Progenitor cell of endocrine pancreas (in vitro differentiated cells): Measurements from ENCODE around the gene ARCN1. TPM values are rescaled to one million over a fixed set of nuclear protein-coding genes. Genes with fewer than 3 reads are reported as not detected.
"Not testable (repeated sequence)": the region's sequence is repeated elsewhere in the genome, so short reads cannot be mapped to it uniquely, and the experiment has no call there.

Source experiments
- DNase-seq: peaks from one replicate; pipeline ENCODE4 v3.0.0; 2021; ENCODE audit warnings: low spot score; ENCODE audit not compliant: unreplicated experiment
- H3K27ac Mint-ChIP-seq: 2 replicates; pipeline ENCODE4 v1.8.0; 2021; ENCODE audit warnings: mild to moderate bottlenecking, moderate library complexity, mixed read lengths
- H3K27me3 Mint-ChIP-seq: 2 replicates; pipeline ENCODE4 v1.8.0; 2021; ENCODE audit warnings: mixed read lengths
- H3K36me3 Mint-ChIP-seq: 2 replicates; pipeline ENCODE4 v1.8.0; 2022; ENCODE audit warnings: mixed read lengths; ENCODE audit not compliant: insufficient read depth
- H3K4me1 Mint-ChIP-seq: 2 replicates; pipeline ENCODE4 v1.8.0; 2021; ENCODE audit warnings: low read depth, mixed read lengths
- H3K4me3 Mint-ChIP-seq: 2 replicates; pipeline ENCODE4 v1.8.0; 2021; ENCODE audit warnings: low read depth, mild to moderate bottlenecking, moderate library complexity, mixed read lengths
- H3K9me3 Mint-ChIP-seq: 2 replicates; pipeline ENCODE4 v1.8.0; 2021; ENCODE audit warnings: low read depth, mixed read lengths
- total RNA-seq: library from RNA; stranded (reverse); gene quantifications from 2 replicates; pipeline ENCODE4 v1.2.1, GENCODE V29; 2021
- TF ChIP-seq, protein P1 (sequence below): fragments of 200-600 bp; sonication (generic); IDR thresholded peaks from one replicate; pipeline ENCODE4 v1.5.0; 2021; ENCODE audit warnings: antibody characterized with exemption, mild to moderate bottlenecking; ENCODE audit not compliant: unreplicated experiment

ARCN1 gene
- total RNA-seq, 1 donor from 2014 or later: 112 TPM

DNA sequence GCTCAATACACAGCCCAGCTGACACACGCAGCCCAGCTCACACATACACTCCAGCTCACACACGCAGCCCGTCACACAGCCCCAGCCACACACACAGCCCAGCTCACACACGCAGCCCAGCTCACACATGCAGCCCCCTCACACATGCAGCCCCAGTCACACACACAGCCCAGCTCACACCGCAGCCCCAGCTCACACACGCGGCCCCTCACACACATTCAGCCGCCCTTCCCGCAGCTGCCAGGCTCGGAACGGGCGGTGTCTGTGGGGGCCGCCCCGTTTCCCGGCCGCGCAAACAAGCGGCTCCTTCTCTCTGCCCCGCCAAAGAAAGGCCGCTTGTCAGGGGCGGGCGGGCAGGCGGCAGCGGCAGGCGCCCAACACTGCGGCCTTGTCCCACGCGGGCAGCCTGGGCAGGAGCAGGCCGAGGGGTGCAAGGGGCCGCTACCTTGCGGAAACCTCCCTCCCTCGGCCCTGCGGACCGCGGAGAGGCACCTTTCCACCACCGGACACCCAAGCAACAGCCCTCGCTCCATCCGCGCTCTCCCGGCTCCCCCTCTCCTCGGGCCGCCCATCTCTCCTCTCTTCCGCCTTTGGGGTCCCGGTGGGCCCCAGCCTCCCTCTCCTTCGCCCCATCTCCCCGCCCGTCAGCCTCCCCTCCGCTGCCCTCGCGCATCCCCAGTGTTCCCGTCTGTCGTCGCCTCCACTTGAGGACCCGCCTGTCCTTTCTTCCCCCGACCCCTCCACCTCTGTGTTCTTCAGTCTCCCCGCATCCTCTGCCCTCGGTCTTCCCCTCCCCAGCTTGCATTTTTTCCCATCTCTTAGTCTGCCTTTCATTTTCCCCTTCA, 37.4 kb downstream of the ARCN1 start:
- no peak for DNase-seq
- H3K9me3 Mint-ChIP-seq: no peaks in the 10 kb centered on the region
- TF ChIP-seq, protein P1, sequence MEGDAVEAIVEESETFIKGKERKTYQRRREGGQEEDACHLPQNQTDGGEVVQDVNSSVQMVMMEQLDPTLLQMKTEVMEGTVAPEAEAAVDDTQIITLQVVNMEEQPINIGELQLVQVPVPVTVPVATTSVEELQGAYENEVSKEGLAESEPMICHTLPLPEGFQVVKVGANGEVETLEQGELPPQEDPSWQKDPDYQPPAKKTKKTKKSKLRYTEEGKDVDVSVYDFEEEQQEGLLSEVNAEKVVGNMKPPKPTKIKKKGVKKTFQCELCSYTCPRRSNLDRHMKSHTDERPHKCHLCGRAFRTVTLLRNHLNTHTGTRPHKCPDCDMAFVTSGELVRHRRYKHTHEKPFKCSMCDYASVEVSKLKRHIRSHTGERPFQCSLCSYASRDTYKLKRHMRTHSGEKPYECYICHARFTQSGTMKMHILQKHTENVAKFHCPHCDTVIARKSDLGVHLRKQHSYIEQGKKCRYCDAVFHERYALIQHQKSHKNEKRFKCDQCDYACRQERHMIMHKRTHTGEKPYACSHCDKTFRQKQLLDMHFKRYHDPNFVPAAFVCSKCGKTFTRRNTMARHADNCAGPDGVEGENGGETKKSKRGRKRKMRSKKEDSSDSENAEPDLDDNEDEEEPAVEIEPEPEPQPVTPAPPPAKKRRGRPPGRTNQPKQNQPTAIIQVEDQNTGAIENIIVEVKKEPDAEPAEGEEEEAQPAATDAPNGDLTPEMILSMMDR: no peak
- peaks cover 31% of the 10 kb centered on the region for H3K27me3 Mint-ChIP-seq
- H3K27ac Mint-ChIP-seq: peak overlapping the region; percentile 38
- H3K4me1 Mint-ChIP-seq: peaks cover 38% of the 10 kb centered on the region
- H3K36me3 Mint-ChIP-seq: no peaks in the 10 kb centered on the region
- peak overlapping the region; percentile 63 for H3K4me3 Mint-ChIP-seq

DNA sequence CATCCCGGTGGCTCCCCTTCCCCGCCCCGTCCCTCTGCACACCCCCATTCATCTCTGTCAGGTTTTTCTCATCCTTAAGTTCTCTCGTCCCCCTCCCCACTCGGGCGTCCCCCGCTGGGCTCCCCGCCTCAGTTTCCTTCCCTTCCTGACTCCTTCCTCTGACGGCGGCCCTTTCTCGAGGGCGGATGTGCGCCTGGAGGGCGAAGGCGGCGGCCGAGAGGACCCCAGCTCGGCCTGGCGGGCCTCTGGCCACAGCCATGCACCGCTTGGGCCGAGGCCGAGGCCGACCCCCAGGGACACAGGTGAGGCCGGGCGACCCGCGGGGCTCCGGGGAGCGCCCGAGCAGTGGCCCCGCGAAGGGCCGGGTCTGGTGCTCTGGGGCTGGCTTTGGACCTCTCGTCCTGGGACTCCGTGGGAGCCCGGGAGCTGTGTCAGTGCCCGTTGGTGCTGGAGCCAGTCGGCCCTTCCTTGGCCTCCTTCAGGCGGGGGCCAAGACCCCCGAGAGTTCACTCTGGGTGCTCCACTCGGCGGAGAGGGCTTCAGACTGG, 38.1 kb downstream of the ARCN1 start:
- Mint-ChIP-seq H3K4me3 (peak overlapping the region; percentile 37), H3K27me3 (peaks cover 31% of the 10 kb centered on the region), H3K36me3 (no peaks in the 10 kb centered on the region), H3K4me1 (peaks cover 39% of the 10 kb centered on the region), H3K27ac (no peak overlapping the region), H3K9me3 (no peaks in the 10 kb centered on the region)
- no peak for DNase-seq
- TF ChIP-seq, protein P1: no peak

DNA sequence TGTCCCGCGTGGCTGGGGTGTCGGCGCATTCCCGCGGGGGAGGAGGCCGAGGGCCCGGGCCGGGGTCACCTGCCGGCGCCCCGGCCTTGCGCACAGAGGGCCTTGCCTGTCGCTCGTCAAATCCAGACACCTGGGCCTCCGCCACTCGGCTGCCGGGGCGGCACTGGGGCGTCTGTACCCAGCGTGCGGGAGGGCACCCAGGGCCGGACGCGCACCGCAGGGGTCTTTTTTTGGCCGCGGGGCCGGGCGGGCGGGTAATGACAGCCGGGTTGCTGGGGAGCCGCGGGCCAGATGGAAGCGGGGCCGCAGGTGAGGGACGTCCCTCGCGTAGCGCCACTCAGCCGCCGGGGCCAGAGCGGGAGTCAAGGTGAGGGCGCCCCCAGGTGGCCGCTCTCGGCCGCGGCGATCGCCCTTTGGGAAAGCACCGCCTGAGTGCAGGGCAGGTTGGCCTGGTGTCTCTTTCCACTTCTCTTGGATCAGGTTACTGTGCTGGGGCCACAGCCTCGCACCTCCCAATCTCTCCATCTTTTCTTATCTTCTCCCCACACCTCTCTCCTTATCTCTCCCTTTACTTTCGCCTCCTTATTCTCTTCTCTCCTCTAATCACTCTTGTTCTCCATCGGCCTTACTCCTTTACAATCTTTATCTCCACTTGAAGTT, 38.7 kb downstream of the ARCN1 start:
- Mint-ChIP-seq H3K27me3 (peaks cover 31% of the 10 kb centered on the region), H3K4me1 (peaks cover 40% of the 10 kb centered on the region), H3K27ac (peak overlapping the region; percentile 1), H3K4me3 (peak overlapping the region; percentile 37), H3K9me3 (no peaks in the 10 kb centered on the region), H3K36me3 (no peaks in the 10 kb centered on the region)
- DNase-seq: peak; percentile 88
- TF ChIP-seq, protein P1: peak; percentile 97

DNA sequence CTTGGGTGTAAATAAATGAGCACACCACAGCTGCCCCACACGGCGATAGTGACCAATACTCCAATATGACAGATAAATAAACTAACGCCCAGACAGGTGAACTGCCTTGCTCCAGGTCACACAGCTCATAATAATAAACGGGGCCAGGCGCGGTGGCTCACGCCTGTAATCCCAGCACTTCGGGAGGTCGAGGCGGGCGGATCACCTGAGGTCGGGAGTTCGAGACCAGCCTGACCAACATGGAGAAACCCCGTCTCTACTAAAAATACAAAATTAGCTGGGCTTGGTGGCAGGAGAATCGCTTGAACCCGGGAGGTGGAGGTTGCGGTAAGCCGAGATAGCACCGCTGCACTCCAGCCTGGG, 39.2 kb downstream of the ARCN1 start:
- not testable (repeated sequence) for H3K36me3 Mint-ChIP-seq, DNase-seq, H3K9me3 Mint-ChIP-seq, H3K4me3 Mint-ChIP-seq
- H3K27ac Mint-ChIP-seq: peak overlapping the region; percentile 1
- peaks cover 31% of the 10 kb centered on the region for H3K27me3 Mint-ChIP-seq
- peaks cover 39% of the 10 kb centered on the region for H3K4me1 Mint-ChIP-seq

DNA sequence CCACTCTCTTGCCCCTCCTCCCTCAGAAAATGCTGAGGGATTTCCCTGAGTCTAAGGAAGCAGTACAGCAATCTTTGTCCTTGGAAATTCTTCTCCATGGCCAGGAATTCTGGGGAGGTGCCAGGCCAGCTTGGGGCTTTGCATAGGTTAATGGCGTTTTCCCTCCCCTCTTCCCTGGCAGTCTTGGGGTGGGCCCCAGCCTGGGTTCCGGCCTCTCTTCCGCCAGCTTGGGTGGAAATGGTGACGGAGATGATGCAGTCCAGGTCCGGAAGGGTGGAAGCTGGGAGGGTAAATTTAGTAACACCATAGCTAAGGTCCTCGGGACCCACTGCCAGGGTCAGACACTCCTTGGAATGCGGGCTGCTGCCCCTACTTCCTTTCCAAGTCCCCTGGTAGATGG, 40.2 kb downstream of the ARCN1 start:
- TF ChIP-seq, protein P1: no peak
- no peak for DNase-seq
- Mint-ChIP-seq H3K36me3 (peaks cover 2% of the 10 kb centered on the region), H3K4me3 (no peak overlapping the region), H3K27me3 (peaks cover 27% of the 10 kb centered on the region), H3K27ac (no peak overlapping the region), H3K4me1 (peaks cover 36% of the 10 kb centered on the region), H3K9me3 (no peaks in the 10 kb centered on the region)
